ENCODE data around the gene DNAAF5.

DNAAF5 gene

GRCh38 chr7:765383-765782 is 38.9 kb downstream of the DNAAF5 start:
- Mint-ChIP-seq H3K27me3 (no peaks in the 10 kb centered on the region), H3K4me3 (no peak overlapping the region), H3K9me3 (no peaks in the 10 kb centered on the region), H3K36me3 (ENCODE audit: insufficient read depth) (peaks cover 21% of the 10 kb centered on the region), H3K4me1 (ENCODE audit: low read depth in 2 of 2) (no peaks in the 10 kb centered on the region), H3K27ac (no peak overlapping the region)
- no peak for ATAC-seq (replicated peaks)
- DNase-seq, result no peak

GRCh38 chr7:767580-767940 is 41.1 kb downstream of the DNAAF5 start:
- no peak for ATAC-seq (replicated peaks)
- H3K27ac Mint-ChIP-seq, result no peak overlapping the region
- no peaks in the 10 kb centered on the region for H3K27me3 Mint-ChIP-seq
- H3K4me3 Mint-ChIP-seq, result no peak overlapping the region
- H3K36me3 Mint-ChIP-seq (ENCODE audit: insufficient read depth), result peaks cover 12% of the 10 kb centered on the region
- H3K9me3 Mint-ChIP-seq, result no peaks in the 10 kb centered on the region
- H3K4me1 Mint-ChIP-seq (ENCODE audit: low read depth in 2 of 2), result no peaks in the 10 kb centered on the region
- no peak for DNase-seq

DNA sequence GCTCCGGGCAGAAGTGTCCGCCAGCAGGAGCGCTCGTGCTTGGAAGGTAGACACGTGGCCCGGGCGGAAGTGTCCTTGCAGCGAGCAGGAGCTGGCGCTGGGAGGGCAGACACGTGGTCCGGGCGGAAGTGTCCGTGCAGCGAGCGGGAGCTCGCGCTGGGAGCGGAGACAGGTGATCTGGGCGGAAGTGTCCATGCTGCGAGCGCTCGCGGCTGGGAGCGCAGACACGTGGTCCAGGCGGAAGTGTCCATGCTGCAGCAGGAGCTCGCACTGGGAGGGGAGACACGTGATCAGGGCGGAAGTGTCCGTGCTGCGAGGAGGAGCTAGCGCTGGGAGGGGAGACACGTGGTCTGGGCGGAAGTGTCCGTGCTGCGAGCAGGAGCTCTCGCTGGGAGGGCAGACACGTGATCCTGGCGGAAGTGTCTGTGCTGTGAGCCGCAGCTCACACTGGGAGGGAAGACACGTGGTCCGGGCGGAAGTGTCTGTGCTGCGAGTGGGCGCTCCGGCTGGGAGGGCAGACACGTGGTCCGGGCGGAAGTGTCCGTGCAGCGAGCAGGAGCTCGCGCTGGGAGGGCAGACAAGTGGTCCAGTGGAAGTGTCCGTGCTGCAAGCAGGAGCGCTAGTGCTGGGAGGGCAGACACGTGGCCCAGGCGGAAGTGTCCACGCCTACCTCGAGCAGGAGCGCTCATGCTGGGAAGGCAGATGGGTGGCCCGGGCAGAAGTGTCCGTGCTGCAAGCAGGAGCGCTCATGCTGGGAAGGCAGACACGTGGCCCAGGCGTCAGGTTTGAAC is 41.6 kb downstream of the DNAAF5 start:
- H3K27ac Mint-ChIP-seq, result no peak overlapping the region
- no peaks in the 10 kb centered on the region for H3K9me3 Mint-ChIP-seq
- H3K4me3 Mint-ChIP-seq, result no peak overlapping the region
- DNase-seq, result no peak
- no peak for ATAC-seq (replicated peaks)
- H3K4me1 Mint-ChIP-seq (ENCODE audit: low read depth in 2 of 2), result no peaks in the 10 kb centered on the region
- no peaks in the 10 kb centered on the region for H3K27me3 Mint-ChIP-seq
- H3K36me3 Mint-ChIP-seq (ENCODE audit: insufficient read depth), result peaks cover 14% of the 10 kb centered on the region

- H3K4me1 Mint-ChIP-seq (ENCODE audit: low read depth in 2 of 2), result no peaks in the 10 kb centered on the region
- H3K36me3 Mint-ChIP-seq (ENCODE audit: insufficient read depth), result peaks cover 14% of the 10 kb centered on the region
- DNase-seq, result no peak
- H3K27me3 Mint-ChIP-seq, result no peaks in the 10 kb centered on the region
- no peaks in the 10 kb centered on the region for H3K9me3 Mint-ChIP-seq
- no peak overlapping the region for H3K4me3 Mint-ChIP-seq
- ATAC-seq (replicated peaks), result no peak
- no peak overlapping the region for H3K27ac Mint-ChIP-seq
Measured at GRCh38 chr7:768881-769504, 42.5 kb downstream of the DNAAF5 start.

GRCh38 chr7:770336-770735 is 43.8 kb downstream of the DNAAF5 start:
- peaks cover 14% of the 10 kb centered on the region for H3K36me3 Mint-ChIP-seq (ENCODE audit: insufficient read depth)
- ATAC-seq (replicated peaks) (no peak), DNase-seq (no peak)
- no peak overlapping the region for H3K27ac Mint-ChIP-seq
- no peaks in the 10 kb centered on the region for H3K27me3 Mint-ChIP-seq
- no peaks in the 10 kb centered on the region for H3K4me1 Mint-ChIP-seq (ENCODE audit: low read depth in 2 of 2)
- no peaks in the 10 kb centered on the region for H3K9me3 Mint-ChIP-seq
- no peak overlapping the region for H3K4me3 Mint-ChIP-seq

- Mint-ChIP-seq H3K36me3 (ENCODE audit: insufficient read depth) (peaks cover 10% of the 10 kb centered on the region), H3K9me3 (no peaks in the 10 kb centered on the region), H3K27me3 (no peaks in the 10 kb centered on the region), H3K27ac (no peak overlapping the region), H3K4me3 (no peak overlapping the region), H3K4me1 (ENCODE audit: low read depth in 2 of 2) (no peaks in the 10 kb centered on the region)
- DNase-seq (no peak), ATAC-seq (replicated peaks) (no peak)
Measured at GRCh38 chr7:770741-771166, 44.3 kb downstream of the DNAAF5 start.

- Mint-ChIP-seq H3K27ac (no peak overlapping the region), H3K4me3 (no peak overlapping the region), H3K9me3 (no peaks in the 10 kb centered on the region), H3K36me3 (ENCODE audit: insufficient read depth) (peaks cover 8% of the 10 kb centered on the region), H3K27me3 (no peaks in the 10 kb centered on the region), H3K4me1 (ENCODE audit: low read depth in 2 of 2) (no peaks in the 10 kb centered on the region)
- ATAC-seq (replicated peaks) (no peak), DNase-seq (no peak)
Measured at GRCh38 chr7:771234-772004, 44.9 kb downstream of the DNAAF5 start.

- H3K27ac Mint-ChIP-seq, result no peak overlapping the region
- H3K4me1 Mint-ChIP-seq (ENCODE audit: low read depth in 2 of 2), result no peaks in the 10 kb centered on the region
- no peaks in the 10 kb centered on the region for H3K9me3 Mint-ChIP-seq
Measured at GRCh38 chr7:772005-772294, 45.5 kb downstream of the DNAAF5 start.

GRCh38 chr7:772392-772791 is 45.9 kb downstream of the DNAAF5 start:
- H3K9me3 Mint-ChIP-seq, result no peaks in the 10 kb centered on the region
- H3K4me1 Mint-ChIP-seq (ENCODE audit: low read depth in 2 of 2), result no peaks in the 10 kb centered on the region
- H3K27ac Mint-ChIP-seq, result no peak overlapping the region
- no peak overlapping the region for H3K4me3 Mint-ChIP-seq
- H3K27me3 Mint-ChIP-seq, result no peaks in the 10 kb centered on the region
- no peak for ATAC-seq (replicated peaks)
- DNase-seq, result no peak
- peaks cover 8% of the 10 kb centered on the region for H3K36me3 Mint-ChIP-seq (ENCODE audit: insufficient read depth)

More at GRCh38 chr7:772005-772294, 45.5 kb downstream of the DNAAF5 start:
- DNase-seq, result no peak
- no peak for ATAC-seq (replicated peaks)
- peaks cover 8% of the 10 kb centered on the region for H3K36me3 Mint-ChIP-seq (ENCODE audit: insufficient read depth)
- no peak overlapping the region for H3K4me3 Mint-ChIP-seq
- no peaks in the 10 kb centered on the region for H3K27me3 Mint-ChIP-seq

- Mint-ChIP-seq H3K27me3 (no peaks in the 10 kb centered on the region), H3K9me3 (no peaks in the 10 kb centered on the region), H3K27ac (no peak overlapping the region), H3K36me3 (ENCODE audit: insufficient read depth) (peaks cover 8% of the 10 kb centered on the region), H3K4me3 (no peak overlapping the region), H3K4me1 (ENCODE audit: low read depth in 2 of 2) (no peaks in the 10 kb centered on the region)
- ATAC-seq (replicated peaks), result no peak
- no peak for DNase-seq
Measured at GRCh38 chr7:772861-773621, 46.5 kb downstream of the DNAAF5 start.

DNA sequence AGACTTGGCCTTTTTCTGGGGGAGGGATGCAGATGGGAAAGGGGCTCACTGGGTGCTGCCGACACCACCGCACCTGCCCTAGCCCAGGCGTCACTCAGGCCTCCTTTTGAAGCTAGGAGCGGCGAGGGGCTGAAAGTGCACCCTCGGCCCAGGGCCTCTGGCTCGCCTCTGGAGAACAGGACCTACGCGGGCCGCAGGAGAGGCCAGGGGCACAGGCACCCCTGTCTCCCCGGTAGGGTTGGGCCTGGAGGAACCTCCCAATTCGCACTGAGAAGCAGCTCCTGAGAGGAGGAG is 47.1 kb downstream of the DNAAF5 start:
- Mint-ChIP-seq H3K27me3 (no peaks in the 10 kb centered on the region), H3K4me3 (no peak overlapping the region), H3K36me3 (ENCODE audit: insufficient read depth) (peaks cover 8% of the 10 kb centered on the region), H3K27ac (no peak overlapping the region), H3K4me1 (ENCODE audit: low read depth in 2 of 2) (no peaks in the 10 kb centered on the region), H3K9me3 (no peaks in the 10 kb centered on the region)
- DNase-seq (no peak), ATAC-seq (replicated peaks) (no peak)

DNA sequence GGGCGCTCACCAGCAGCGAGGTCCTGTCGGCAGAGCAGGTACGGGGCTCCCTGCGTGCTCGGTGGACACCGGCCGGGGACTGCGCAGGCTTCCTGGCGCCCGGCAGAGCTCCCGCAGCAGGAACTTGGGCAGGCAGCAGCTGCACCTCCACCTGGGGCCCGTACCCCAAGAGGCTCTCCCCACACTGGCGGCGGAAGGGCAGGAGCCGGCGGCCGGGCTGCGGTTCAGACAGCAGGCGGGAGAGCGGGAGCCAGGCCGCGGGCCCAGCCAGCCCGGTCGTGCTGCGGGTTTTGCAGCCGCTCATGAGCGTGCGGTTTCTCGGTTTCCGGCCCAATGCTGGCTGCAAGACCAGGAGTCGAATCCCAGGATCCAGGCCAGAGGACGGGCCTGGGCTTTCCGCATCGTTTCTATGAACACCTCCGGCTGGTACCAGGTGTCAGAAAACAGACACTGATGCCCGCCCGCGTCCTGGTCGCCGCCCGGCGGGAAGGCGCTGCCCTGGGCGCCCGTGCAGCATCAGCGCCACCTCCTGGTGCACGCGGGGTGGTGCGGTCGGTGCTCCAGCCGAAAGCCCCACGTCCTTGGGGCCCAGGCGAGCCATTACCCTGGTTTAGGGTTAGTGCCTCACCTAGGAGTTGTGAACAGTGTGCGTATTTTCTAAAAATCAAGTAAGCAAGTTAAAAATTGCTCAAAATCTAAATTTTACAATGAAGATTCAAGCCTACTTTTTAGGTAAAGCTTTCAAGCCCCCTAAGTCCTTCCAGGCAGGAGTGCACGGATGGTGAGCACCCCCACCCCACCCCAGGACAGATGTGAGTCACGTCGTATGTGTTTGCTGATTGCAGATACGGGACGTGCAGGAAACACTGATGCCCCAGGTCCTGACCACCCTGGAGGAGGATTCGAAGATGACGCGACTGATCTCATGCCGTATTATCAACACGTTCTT is 47.9 kb downstream of the DNAAF5 start:
- H3K27ac Mint-ChIP-seq, result no peak overlapping the region
- H3K36me3 Mint-ChIP-seq (ENCODE audit: insufficient read depth), result peaks cover 3% of the 10 kb centered on the region
- no peaks in the 10 kb centered on the region for H3K9me3 Mint-ChIP-seq
- peak; percentile 52 to 70 (median 55) for DNase-seq
- no peak overlapping the region for H3K4me3 Mint-ChIP-seq
- H3K4me1 Mint-ChIP-seq (ENCODE audit: low read depth in 2 of 2), result no peaks in the 10 kb centered on the region
- no peaks in the 10 kb centered on the region for H3K27me3 Mint-ChIP-seq
- ATAC-seq (replicated peaks), result peak; percentile 88

DNA sequence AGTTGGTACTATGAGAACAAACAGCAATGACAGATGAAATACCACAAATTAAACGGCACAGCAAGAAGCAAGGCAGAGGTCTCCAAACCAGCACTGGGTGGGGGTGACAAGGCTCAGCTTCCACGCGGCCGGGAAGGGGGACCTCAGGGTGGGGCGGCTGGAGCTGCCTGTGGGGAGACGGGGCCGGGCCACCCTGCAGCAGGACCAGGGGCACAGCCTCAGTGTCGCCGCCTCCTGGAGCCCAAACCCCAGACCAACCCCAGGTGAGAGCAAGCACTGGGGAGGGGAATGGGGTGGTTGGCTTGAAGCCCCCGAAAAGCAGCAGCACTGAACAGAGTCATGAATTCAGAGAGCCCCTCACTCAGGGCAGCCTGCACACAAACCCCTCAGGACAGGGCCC is 49.9 kb downstream of the DNAAF5 start:
- no peak for ATAC-seq (replicated peaks)
- Mint-ChIP-seq H3K36me3 (ENCODE audit: insufficient read depth) (peaks cover 10% of the 10 kb centered on the region), H3K4me3 (no peak overlapping the region), H3K27me3 (no peaks in the 10 kb centered on the region), H3K9me3 (no peaks in the 10 kb centered on the region), H3K27ac (no peak overlapping the region), H3K4me1 (ENCODE audit: low read depth in 2 of 2) (no peaks in the 10 kb centered on the region)
- no peak for DNase-seq

Data from effector memory CD8-positive, alpha-beta T cell (primary cell).